IgD-negative memory B cell (primary cell): ENCODE results near the gene INPP5A. TPM values are rescaled to one million over a fixed set of nuclear protein-coding genes. Genes with fewer than 3 reads are reported as not detected.
A peak's percentile ranks its signal among the peaks of the same experiment; 100 is the strongest.

Experiments
- H3K27ac Mint-ChIP-seq, 3 donors: one replicate each; pipeline ENCODE4 v1.8.0; 2020 to 2022; ENCODE audit warnings: mild to moderate bottlenecking in 3 of 3, mixed read lengths in 3 of 3, moderate library complexity in 1 of 3
- H3K27me3 Mint-ChIP-seq: one replicate; pipeline ENCODE4 v1.8.0; 2021; ENCODE audit warnings: mixed read lengths
- H3K36me3 Mint-ChIP-seq: one replicate; pipeline ENCODE4 v1.8.0; 2020; ENCODE audit warnings: mild to moderate bottlenecking, mixed read lengths
- H3K4me1 Mint-ChIP-seq, 3 donors: one replicate each; pipeline ENCODE4 v1.8.0; 2020 to 2022; ENCODE audit warnings: mixed read lengths in 3 of 3, mild to moderate bottlenecking in 1 of 3
- H3K4me3 Mint-ChIP-seq, 4 donors: one replicate each; pipeline ENCODE4 v1.8.0; 2020 to 2022; ENCODE audit warnings: mild to moderate bottlenecking in 4 of 4, mixed read lengths in 4 of 4, moderate library complexity in 3 of 4
- H3K9me3 Mint-ChIP-seq, 3 donors: one replicate each; pipeline ENCODE4 v1.8.0; 2020 to 2021; ENCODE audit warnings: mixed read lengths in 3 of 3, mild to moderate bottlenecking in 1 of 3
- polyA plus RNA-seq: library from polyadenylated mRNA; unstranded; fragments of 300-500 nt; fragmentation: Illumina TruSeq; gene quantifications from one replicate; pipeline ENCODE4 v1.2.3, GENCODE V29; 2021

INPP5A gene
- polyA plus RNA-seq, 1 donor from 2014 or later: 0.94 TPM

DNA sequence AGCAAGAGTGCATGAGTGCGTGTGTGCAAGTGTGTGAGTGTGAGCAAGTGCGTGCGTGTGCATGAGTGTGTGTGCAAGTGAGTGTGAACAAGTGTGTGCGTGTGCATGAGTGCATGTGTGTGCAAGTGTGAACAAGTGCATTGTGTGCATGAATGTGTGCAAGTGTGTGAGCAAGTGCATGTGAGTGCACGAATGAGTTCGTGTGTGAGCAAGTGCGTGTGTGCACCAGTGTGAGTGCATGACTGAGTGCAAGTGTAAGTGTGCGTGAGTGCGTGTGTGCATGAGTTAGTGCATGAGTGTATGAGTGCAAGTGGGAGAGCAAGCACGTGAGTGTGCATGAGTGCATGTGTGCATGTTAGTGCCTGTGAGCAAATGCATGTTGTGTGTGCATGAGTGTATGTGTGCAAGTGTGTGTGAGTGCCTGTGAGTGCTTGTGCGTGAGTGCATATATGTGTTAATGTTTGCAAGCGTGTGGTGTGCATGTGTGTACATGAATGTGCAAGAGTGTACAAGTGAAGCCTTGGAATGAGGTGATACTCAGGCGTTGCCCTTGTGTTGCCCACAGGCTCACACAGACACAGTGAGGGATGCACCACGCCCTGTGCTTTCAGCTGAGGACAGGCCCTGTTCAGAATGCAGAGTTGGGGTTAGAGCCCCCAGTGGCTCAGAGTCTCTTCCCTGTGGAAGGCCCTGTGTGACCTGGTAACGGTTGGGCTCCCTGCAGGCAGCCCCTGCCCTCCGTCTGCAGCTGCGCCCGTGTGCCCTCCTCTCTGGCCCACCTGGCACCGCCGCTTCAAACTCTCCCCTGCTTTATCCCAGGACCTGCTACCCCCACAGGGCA lies 151.2 kb downstream of the INPP5A start:
- Mint-ChIP-seq H3K27me3 (no peaks in the 10 kb centered on the region), H3K27ac (peak overlapping the region in 1 of 3 donors; percentile 5), H3K36me3 (peaks cover 4% of the 10 kb centered on the region), H3K4me3 (no peak overlapping the region), H3K4me1 (peaks cover 4 to 18% (median 14%) of the 10 kb centered on the region in 3 donors), H3K9me3 (peaks cover 4 to 5% (median 5%) of the 10 kb centered on the region in 3 donors)

GRCh38 chr10:132689721-132690360 lies 152.3 kb downstream of the INPP5A start:
- Mint-ChIP-seq H3K27ac (no peak overlapping the region), H3K4me3 (no peak overlapping the region), H3K36me3 (peaks cover 4% of the 10 kb centered on the region)

GRCh38 chr10:132690401-132690800 lies 152.8 kb downstream of the INPP5A start:
- Mint-ChIP-seq H3K9me3 (peaks cover 5 to 6% (median 6%) of the 10 kb centered on the region in 3 donors), H3K4me1 (peaks cover 0 to 4% (median 3%) of the 10 kb centered on the region in 3 donors), H3K4me3 (no peak overlapping the region), H3K36me3 (peaks cover 9% of the 10 kb centered on the region), H3K27me3 (no peaks in the 10 kb centered on the region), H3K27ac (no peak overlapping the region)

More at GRCh38 chr10:132689721-132690360, 152.3 kb downstream of the INPP5A start:
- Mint-ChIP-seq H3K27me3 (no peaks in the 10 kb centered on the region), H3K9me3 (peaks cover 5 to 6% (median 5%) of the 10 kb centered on the region in 3 donors), H3K4me1 (peaks cover 0 to 9% (median 6%) of the 10 kb centered on the region in 3 donors)

DNA sequence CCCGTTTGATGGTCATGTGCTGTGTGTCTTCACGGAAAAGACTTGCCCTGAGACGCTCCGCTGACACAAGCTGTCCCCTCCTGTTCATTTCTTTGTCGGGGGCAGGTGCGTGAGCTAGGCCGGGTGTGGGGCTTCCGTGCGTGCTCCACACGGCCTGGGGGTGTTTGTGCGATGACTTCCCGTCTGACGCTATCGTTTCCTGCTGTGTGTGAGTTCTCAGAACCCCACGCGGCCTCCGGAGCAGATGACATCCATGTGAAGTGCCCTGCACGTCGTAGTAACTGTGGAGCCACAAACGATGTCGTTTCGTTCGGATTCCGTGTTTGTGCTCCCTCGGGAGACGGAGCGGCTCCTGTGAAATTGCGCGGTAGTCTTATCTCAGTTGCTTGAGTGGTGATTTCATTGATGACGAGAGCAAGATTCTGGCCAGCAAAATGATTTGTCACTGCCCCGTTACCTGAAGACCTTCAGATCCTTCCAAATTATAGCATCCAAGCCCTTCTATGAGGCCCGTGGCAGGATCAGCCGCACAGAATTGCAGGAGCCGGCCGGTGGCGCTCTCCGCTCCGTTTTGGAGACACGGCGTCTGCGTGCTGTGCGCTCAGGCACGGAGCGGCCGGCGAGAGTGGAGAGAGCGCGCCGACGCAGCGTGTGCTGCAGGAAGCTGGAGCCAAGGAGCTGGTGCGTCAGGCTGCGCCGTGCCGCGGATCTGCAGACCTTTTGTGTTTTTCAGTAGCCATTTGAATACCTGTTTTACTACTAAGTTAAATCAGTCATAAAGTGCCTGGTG lies 153.4 kb downstream of the INPP5A start:
- Mint-ChIP-seq H3K4me1 (peaks cover 0 to 4% (median 3%) of the 10 kb centered on the region in 3 donors), H3K27ac (no peak overlapping the region), H3K27me3 (no peaks in the 10 kb centered on the region), H3K36me3 (peaks cover 11% of the 10 kb centered on the region), H3K4me3 (no peak overlapping the region), H3K9me3 (peaks cover 5 to 10% (median 6%) of the 10 kb centered on the region in 3 donors)

DNA sequence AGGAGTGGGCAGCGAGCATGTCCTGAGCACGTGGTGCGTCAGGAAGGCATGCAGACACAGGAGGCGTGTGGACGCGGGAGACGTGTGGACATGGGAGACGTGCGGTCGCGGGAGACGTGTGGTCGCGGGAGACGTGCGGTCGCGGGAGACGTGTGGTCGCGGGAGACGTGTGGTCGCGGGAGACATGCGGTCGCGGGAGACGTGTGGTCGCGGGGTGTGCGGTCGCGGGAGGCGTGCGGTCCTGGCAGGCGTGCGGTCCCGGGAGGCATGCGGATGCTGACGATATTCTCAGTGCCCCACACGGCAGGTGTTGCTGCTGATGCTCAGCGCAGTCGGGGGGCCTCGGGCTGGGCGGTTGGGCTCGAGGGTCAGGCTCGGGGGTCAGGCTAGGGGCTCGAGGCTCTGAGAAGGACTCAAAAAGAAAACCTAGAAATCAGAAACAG lies 154.1 kb downstream of the INPP5A start:
- no peak overlapping the region for H3K4me3 Mint-ChIP-seq
- H3K27me3 Mint-ChIP-seq: no peaks in the 10 kb centered on the region
- peaks cover 0 to 4% (median 3%) of the 10 kb centered on the region in 3 donors for H3K4me1 Mint-ChIP-seq
- H3K9me3 Mint-ChIP-seq: peaks cover 5 to 10% (median 6%) of the 10 kb centered on the region in 3 donors
- no peak overlapping the region for H3K27ac Mint-ChIP-seq
- peaks cover 11% of the 10 kb centered on the region for H3K36me3 Mint-ChIP-seq

DNA sequence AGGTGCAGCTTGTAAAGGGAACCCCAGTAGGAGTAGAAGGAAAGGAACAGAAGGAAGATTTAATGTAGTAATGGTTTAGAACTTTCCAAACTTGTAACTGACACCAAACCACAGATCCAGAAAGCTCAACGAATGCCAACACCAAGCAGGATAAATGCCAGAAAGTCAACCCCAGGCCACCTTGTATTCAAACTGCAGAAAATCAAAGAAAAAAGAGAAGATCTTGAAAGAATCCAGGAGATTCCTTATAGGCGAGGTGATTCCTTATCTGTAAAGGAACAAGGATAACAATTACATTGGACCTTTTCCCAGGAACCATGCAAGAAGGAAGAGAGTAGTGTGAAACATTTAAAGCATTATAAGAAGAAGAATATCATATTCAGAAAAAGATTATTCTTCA lies 154.7 kb downstream of the INPP5A start:
- Mint-ChIP-seq H3K27ac (no peak overlapping the region), H3K36me3 (peaks cover 11% of the 10 kb centered on the region), H3K4me3 (no peak overlapping the region), H3K27me3 (no peaks in the 10 kb centered on the region), H3K4me1 (peaks cover 0 to 4% (median 3%) of the 10 kb centered on the region in 3 donors), H3K9me3 (peaks cover 5 to 10% (median 6%) of the 10 kb centered on the region in 3 donors)

DNA sequence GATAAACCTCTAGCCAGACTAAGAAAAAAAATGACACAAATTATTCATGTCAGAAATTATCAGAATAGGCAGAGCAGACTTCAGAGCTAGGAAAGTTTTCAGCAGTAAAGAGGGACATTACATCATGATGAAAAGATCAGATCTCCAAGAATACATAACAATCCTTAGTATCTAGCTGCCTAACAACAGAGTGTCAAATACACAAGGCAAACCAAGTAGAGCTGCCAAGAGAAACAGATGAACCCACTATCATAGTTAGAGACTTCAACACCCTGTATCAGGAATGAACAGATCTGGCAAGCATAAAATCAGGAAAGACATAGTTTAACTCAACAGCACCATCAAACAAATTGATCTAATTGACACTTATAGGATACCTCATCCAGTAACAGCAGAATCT lies 156.1 kb downstream of the INPP5A start:
- no peak overlapping the region for H3K27ac Mint-ChIP-seq
- peaks cover 14% of the 10 kb centered on the region for H3K36me3 Mint-ChIP-seq
- H3K4me3 Mint-ChIP-seq: peak overlapping the region in 1 of 4 donors; percentile 21
- no peaks in the 10 kb centered on the region for H3K27me3 Mint-ChIP-seq
- H3K9me3 Mint-ChIP-seq: peaks cover 5 to 10% (median 6%) of the 10 kb centered on the region in 3 donors
- H3K4me1 Mint-ChIP-seq: peaks cover 0 to 2% (median under 1%) of the 10 kb centered on the region in 3 donors

GRCh38 chr10:132696204-132696603 lies 158.6 kb downstream of the INPP5A start:
- Mint-ChIP-seq H3K4me1 (peaks cover 0 to 2% (median 0%) of the 10 kb centered on the region in 3 donors), H3K9me3 (peaks cover 5 to 10% (median 6%) of the 10 kb centered on the region in 3 donors), H3K4me3 (no peak overlapping the region), H3K36me3 (peaks cover 14% of the 10 kb centered on the region), H3K27me3 (no peaks in the 10 kb centered on the region), H3K27ac (no peak overlapping the region)

- Mint-ChIP-seq H3K36me3 (peaks cover 12% of the 10 kb centered on the region), H3K9me3 (peaks cover 3 to 10% (median 4%) of the 10 kb centered on the region in 3 donors), H3K4me1 (peaks cover 0 to 2% (median 0%) of the 10 kb centered on the region in 3 donors), H3K27ac (no peak overlapping the region), H3K27me3 (no peaks in the 10 kb centered on the region), H3K4me3 (no peak overlapping the region)
These were observed 159.4 kb downstream of the INPP5A start for GRCh38 chr10:132696728-132697577.

DNA sequence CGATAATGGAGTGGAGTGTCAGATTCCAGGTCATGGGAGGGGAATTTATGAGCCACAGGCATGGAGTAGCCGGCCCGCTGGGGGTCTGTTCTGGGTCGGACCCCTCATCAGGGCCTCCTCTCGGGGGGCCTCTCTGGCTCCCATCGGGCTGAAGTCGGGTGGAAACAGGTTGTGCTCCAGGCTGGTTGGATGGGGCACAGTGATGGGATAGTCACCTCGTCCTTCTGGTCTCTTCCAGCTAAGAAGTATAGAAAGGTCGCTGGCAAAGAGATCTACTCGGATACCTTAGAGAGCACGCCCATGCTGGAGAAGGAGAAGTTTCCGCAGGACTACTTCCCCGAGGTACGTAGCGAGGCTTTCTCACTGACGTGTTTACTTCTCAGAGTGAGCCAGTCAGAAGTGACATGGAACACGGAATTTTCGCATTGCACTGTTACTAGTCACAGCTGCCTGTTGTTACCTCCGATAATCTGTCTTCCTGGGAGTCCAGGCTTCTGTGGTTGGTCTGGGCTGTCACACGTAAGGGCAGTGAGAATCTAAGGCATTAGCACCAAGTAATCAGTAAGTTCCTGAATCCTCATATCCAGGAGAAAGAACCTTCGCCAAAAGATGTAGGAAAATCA lies 160.1 kb downstream of the INPP5A start:
- no peak overlapping the region for H3K27ac Mint-ChIP-seq
- peaks cover 3 to 5% (median 4%) of the 10 kb centered on the region in 3 donors for H3K9me3 Mint-ChIP-seq
- H3K27me3 Mint-ChIP-seq: no peaks in the 10 kb centered on the region
- peaks cover 12% of the 10 kb centered on the region for H3K36me3 Mint-ChIP-seq
- H3K4me1 Mint-ChIP-seq: no peaks in the 10 kb centered on the region
- no peak overlapping the region for H3K4me3 Mint-ChIP-seq

DNA sequence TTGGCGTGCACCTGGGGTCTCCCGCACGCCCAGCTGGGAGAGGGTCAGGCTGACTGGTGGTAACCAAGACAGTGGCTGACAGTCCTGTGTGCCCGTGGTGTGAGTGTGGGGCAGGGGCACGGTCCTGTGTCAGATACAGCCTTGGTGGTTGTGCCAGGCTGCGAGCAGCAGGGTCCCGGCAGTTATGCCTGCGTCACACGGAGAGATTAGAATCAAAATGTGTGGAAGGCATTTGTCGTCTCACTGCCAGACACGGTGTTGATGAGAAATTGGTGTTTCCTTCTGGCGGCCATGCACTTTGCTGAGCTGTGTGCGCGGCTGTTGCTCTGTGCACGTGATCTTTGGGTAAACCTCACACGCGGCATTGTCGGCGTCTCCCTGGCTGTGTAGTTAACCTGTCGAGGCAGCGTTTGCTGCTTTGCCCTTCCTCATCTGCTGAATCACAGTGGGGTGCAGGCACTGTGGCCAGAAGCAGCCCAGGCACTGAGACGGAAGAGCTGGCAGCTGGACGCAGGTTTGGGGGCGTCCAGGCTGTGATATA lies 160.7 kb downstream of the INPP5A start:
- Mint-ChIP-seq H3K9me3 (peaks cover 3 to 5% (median 4%) of the 10 kb centered on the region in 3 donors), H3K27me3 (no peaks in the 10 kb centered on the region), H3K4me3 (no peak overlapping the region), H3K27ac (no peak overlapping the region), H3K36me3 (peaks cover 12% of the 10 kb centered on the region), H3K4me1 (no peaks in the 10 kb centered on the region)

- Mint-ChIP-seq H3K9me3 (peaks cover 0 to 5% (median under 1%) of the 10 kb centered on the region in 3 donors), H3K27me3 (no peaks in the 10 kb centered on the region), H3K4me3 (no peak overlapping the region), H3K27ac (no peak overlapping the region), H3K36me3 (peaks cover 12% of the 10 kb centered on the region), H3K4me1 (no peaks in the 10 kb centered on the region)
These were observed 161.3 kb downstream of the INPP5A start for GRCh38 chr10:132698761-132699391.
